Muscle layer of colon (tissue), 2 donors: ENCODE measurements around the gene RRAD.
"Not testable (repeated sequence)": the region's sequence is repeated elsewhere in the genome, so short reads cannot be mapped to it uniquely, and the experiment has no call there.

Experiments used
- H3K27ac ChIP-seq: one replicate; pipeline ENCODE4 v1.7.0; 2013; ENCODE audit warnings: low read depth, mild to moderate bottlenecking, low read length, moderate library complexity
- H3K27me3 ChIP-seq, 2 donors: one replicate each; pipeline ENCODE4 v1.7.0; 2013; ENCODE audit warnings: low read length in 2 of 2, mild to moderate bottlenecking in 2 of 2; ENCODE audit not compliant: insufficient read depth in 2 of 2, control insufficient read depth in 1 of 2
- H3K36me3 ChIP-seq: one replicate; pipeline ENCODE4 v1.7.0; 2013; ENCODE audit warnings: mild to moderate bottlenecking, low read length; ENCODE audit not compliant: insufficient read depth
- H3K4me1 ChIP-seq: one replicate; pipeline ENCODE4 v1.7.0; 2013; ENCODE audit warnings: mild to moderate bottlenecking, low read length; ENCODE audit not compliant: insufficient read depth
- H3K4me3 ChIP-seq, 2 donors: one replicate each; pipeline ENCODE4 v1.7.0; 2013; ENCODE audit warnings: low read length in 2 of 2, low read depth in 1 of 2, mild to moderate bottlenecking in 1 of 2, moderate library complexity in 1 of 2
- H3K9ac ChIP-seq: one replicate; pipeline ENCODE4 v1.7.0; 2013; ENCODE audit warnings: low read length
- H3K9me3 ChIP-seq: one replicate; pipeline ENCODE4 v1.7.0; 2013; ENCODE audit warnings: mild to moderate bottlenecking, low read length
- donor health status: abdominal sarcoma.
- donor health status: Adenocarcinoma of cecum.

The RRAD gene

GRCh38 chr16:66901626-66902025, 23.7 kb downstream of the RRAD start:
- peaks cover 69% of the 10 kb centered on the region for H3K4me1 ChIP-seq
- no peaks in the 10 kb centered on the region for H3K9me3 ChIP-seq
- H3K9ac ChIP-seq, result no peak overlapping the region
- H3K4me3 ChIP-seq, result no peak overlapping the region
- no peaks in the 10 kb centered on the region for H3K27me3 ChIP-seq
- no peaks in the 10 kb centered on the region for H3K36me3 ChIP-seq
- peak overlapping the region; percentile 81 for H3K27ac ChIP-seq

- no peak overlapping the region for H3K4me3 ChIP-seq
- H3K4me1 ChIP-seq, result peaks cover 65% of the 10 kb centered on the region
- no peaks in the 10 kb centered on the region for H3K27me3 ChIP-seq
- H3K27ac ChIP-seq, result peak overlapping the region; percentile 81
- H3K9ac ChIP-seq, result peak overlapping the region; percentile 50
- no peaks in the 10 kb centered on the region for H3K36me3 ChIP-seq
- no peaks in the 10 kb centered on the region for H3K9me3 ChIP-seq
Measured at GRCh38 chr16:66900721-66901441, 24.5 kb downstream of the RRAD start.

GRCh38 chr16:66899945-66900710, 25.2 kb downstream of the RRAD start:
- Histone ChIP-seq H3K36me3 (no peaks in the 10 kb centered on the region), H3K9me3 (no peaks in the 10 kb centered on the region), H3K4me3 (peak overlapping the region in 1 of 2 donors; percentile 3), H3K4me1 (peaks cover 58% of the 10 kb centered on the region), H3K27ac (peak overlapping the region; percentile 81), H3K27me3 (no peaks in the 10 kb centered on the region), H3K9ac (peak overlapping the region; percentile 53)

GRCh38 chr16:66899310-66899944, 25.9 kb downstream of the RRAD start:
- H3K4me3 ChIP-seq, result no peak overlapping the region

DNA sequence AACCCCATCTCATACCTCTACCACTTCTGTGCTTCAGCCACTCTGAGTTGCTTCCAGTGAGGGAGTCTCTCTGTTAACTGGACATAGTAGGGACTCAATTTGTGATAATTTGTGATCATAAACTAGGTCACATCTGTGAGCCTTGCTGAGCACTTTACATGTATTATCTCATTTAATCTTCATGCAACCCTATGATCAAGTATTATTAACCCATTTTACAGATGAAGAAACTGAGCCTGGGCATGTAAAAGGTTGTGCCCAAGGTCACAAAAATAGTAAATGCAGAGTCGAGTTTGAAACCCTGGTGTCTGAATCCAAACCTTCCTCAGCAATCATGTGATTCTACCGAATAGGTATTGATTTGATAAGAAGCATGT, 26.4 kb downstream of the RRAD start:
- H3K27me3 ChIP-seq, result no peaks in the 10 kb centered on the region
- H3K27ac ChIP-seq, result peak overlapping the region; percentile 81
- no peak overlapping the region for H3K4me3 ChIP-seq
- peaks cover 46% of the 10 kb centered on the region for H3K4me1 ChIP-seq
- no peaks in the 10 kb centered on the region for H3K9me3 ChIP-seq
- H3K36me3 ChIP-seq, result no peaks in the 10 kb centered on the region
- H3K9ac ChIP-seq, result peak overlapping the region; percentile 3

More at GRCh38 chr16:66899310-66899944, 25.9 kb downstream of the RRAD start:
- peak overlapping the region; percentile 81 for H3K27ac ChIP-seq
- H3K9ac ChIP-seq, result peak overlapping the region; percentile 3
- no peaks in the 10 kb centered on the region for H3K27me3 ChIP-seq
- peaks cover 51% of the 10 kb centered on the region for H3K4me1 ChIP-seq
- H3K36me3 ChIP-seq, result no peaks in the 10 kb centered on the region
- no peaks in the 10 kb centered on the region for H3K9me3 ChIP-seq

GRCh38 chr16:66898207-66898606, 27.1 kb downstream of the RRAD start:
- no peaks in the 10 kb centered on the region for H3K36me3 ChIP-seq
- no peak overlapping the region for H3K27ac ChIP-seq
- H3K9ac ChIP-seq, result no peak overlapping the region
- no peak overlapping the region for H3K4me3 ChIP-seq
- H3K27me3 ChIP-seq, result no peaks in the 10 kb centered on the region
- H3K4me1 ChIP-seq, result peaks cover 38% of the 10 kb centered on the region
- no peaks in the 10 kb centered on the region for H3K9me3 ChIP-seq

DNA sequence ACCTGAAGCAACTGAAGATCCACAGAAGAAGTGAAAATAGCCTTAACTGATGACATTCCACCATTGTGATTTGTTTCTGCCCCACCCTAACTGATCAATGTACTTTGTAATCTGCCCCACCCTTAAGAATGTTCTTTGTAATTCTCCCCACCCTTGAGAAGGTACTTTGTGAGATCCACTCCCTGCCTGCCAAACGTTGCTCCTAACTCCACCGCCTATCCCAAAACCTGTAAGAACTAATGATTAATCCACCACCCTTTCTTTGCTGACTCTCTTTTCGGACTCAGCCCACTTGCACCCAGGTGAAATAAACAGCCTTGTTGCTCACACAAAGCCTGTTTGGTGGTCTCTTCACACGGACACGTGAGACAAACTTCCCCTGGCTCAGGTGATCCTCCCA, 28.7 kb downstream of the RRAD start:
- not testable (repeated sequence) for H3K9me3 ChIP-seq, H3K36me3 ChIP-seq, H3K9ac ChIP-seq, H3K4me3 ChIP-seq, H3K27me3 ChIP-seq, H3K27ac ChIP-seq
- H3K4me1 ChIP-seq, result peaks cover 32% of the 10 kb centered on the region

GRCh38 chr16:66895999-66896398, 29.3 kb downstream of the RRAD start:
- Histone ChIP-seq H3K36me3 (no peaks in the 10 kb centered on the region), H3K9ac (no peak overlapping the region), H3K4me1 (peaks cover 26% of the 10 kb centered on the region), H3K27me3 (no peaks in the 10 kb centered on the region), H3K27ac (no peak overlapping the region), H3K9me3 (no peaks in the 10 kb centered on the region), H3K4me3 (no peak overlapping the region)

DNA sequence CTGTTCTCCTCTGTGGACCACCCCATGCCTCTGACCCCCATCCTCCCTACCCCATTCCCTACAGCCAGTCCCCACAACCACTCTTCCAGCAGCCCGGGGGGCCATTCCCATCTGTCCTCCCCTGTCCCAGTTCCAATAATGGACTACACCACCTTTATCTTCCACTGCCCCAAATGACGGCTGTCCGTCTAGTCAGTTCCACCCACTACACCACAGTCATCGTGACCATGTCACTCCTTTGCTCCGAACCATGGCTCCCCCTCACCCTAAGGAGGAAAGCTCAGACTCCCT, 29.7 kb downstream of the RRAD start:
- Histone ChIP-seq H3K27ac (no peak overlapping the region), H3K4me3 (no peak overlapping the region), H3K9ac (no peak overlapping the region)

DNA sequence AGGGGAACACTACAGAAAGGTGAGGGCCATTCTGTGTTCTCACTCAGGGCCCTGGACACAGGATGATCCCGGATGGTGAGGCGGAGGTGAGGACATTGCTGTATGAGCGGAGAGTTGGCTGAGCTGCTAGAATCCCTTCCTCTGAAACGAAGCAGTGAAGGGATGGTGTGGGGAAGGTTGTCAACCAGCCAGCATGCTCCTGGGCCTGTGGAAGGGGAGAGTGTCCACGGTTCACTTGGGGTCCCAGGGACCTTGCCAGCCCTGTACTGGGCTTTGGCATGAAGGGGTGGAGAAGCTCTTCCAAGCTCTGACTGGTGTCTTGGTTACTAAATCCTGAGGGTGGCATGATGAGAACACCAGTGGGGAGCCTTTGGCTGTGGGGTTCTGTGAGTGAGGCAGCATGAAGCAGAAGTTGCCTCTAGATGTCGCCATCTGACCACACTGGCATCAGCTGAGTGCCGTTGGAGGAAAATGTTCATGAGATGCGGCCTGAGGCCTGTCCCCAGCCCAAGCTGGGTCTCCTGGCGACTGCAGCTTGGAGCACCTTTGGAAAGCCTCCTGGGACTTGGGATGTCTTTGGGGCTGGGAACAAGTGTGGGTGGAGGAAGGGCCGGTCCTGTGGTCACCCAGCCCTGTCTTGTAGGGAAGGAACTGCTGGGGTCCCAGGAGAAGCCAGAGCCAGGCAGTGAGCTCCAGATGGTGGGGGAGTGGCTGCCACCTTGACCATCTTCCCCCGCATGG, 30.2 kb downstream of the RRAD start:
- Histone ChIP-seq H3K36me3 (no peaks in the 10 kb centered on the region), H3K27ac (no peak overlapping the region), H3K4me3 (no peak overlapping the region), H3K4me1 (peaks cover 17% of the 10 kb centered on the region), H3K27me3 (no peaks in the 10 kb centered on the region), H3K9ac (no peak overlapping the region), H3K9me3 (no peaks in the 10 kb centered on the region)

More for the DNA sequence above, 29.7 kb downstream of the RRAD start:
- Histone ChIP-seq H3K9me3 (no peaks in the 10 kb centered on the region), H3K36me3 (no peaks in the 10 kb centered on the region), H3K27me3 (no peaks in the 10 kb centered on the region), H3K4me1 (peaks cover 22% of the 10 kb centered on the region)

- Histone ChIP-seq H3K36me3 (no peaks in the 10 kb centered on the region), H3K9me3 (no peaks in the 10 kb centered on the region), H3K4me1 (peaks cover 6% of the 10 kb centered on the region), H3K4me3 (no peak overlapping the region), H3K27ac (no peak overlapping the region), H3K9ac (no peak overlapping the region), H3K27me3 (no peaks in the 10 kb centered on the region)
Measured at GRCh38 chr16:66894055-66894454, 31.3 kb downstream of the RRAD start.
